ENCODE results near the gene SEPTIN7.

Gene SEPTIN7

GRCh38 chr7:35792472-35792871 lies 8.4 kb upstream of the SEPTIN7 start:
- DNase-seq: no peak

GRCh38 chr7:35792873-35793489 lies 7.9 kb upstream of the SEPTIN7 start:
- DNase-seq: no peak

GRCh38 chr7:35797311-35797710 lies 3.5 kb upstream of the SEPTIN7 start:
- DNase-seq: no peak

GRCh38 chr7:35799846-35800717 lies 775 bp upstream of the SEPTIN7 start:
- peak; percentile 94 for DNase-seq

GRCh38 chr7:35801392-35802101 lies 690 bp downstream of the SEPTIN7 start:
- DNase-seq: peak; percentile 84

- no peak for DNase-seq
Observed at GRCh38 chr7:35802102-35802466, 1.2 kb downstream of the SEPTIN7 start.

GRCh38 chr7:35802649-35803048 lies 1.8 kb downstream of the SEPTIN7 start:
- DNase-seq: no peak

- no peak for DNase-seq
Observed at GRCh38 chr7:35804231-35804970, 3.5 kb downstream of the SEPTIN7 start.

GRCh38 chr7:35805876-35806275 lies 5.0 kb downstream of the SEPTIN7 start:
- no peak for DNase-seq

GRCh38 chr7:35816514-35816913 lies 15.7 kb downstream of the SEPTIN7 start:
- DNase-seq: no peak

- DNase-seq: no peak
Observed at GRCh38 chr7:35817181-35817580, 16.3 kb downstream of the SEPTIN7 start.

- DNase-seq: no peak
Observed at GRCh38 chr7:35817930-35818329, 17.1 kb downstream of the SEPTIN7 start.

GRCh38 chr7:35818513-35818912 lies 17.7 kb downstream of the SEPTIN7 start:
- no peak for DNase-seq

- DNase-seq: no peak
Observed at GRCh38 chr7:35819310-35819709, 18.5 kb downstream of the SEPTIN7 start.

- no peak for DNase-seq
Observed at GRCh38 chr7:35819954-35820703, 19.3 kb downstream of the SEPTIN7 start.

- DNase-seq: no peak
Observed at GRCh38 chr7:35820858-35821257, 20.0 kb downstream of the SEPTIN7 start.

GRCh38 chr7:35823440-35823839 lies 22.6 kb downstream of the SEPTIN7 start:
- DNase-seq: no peak

- no peak for DNase-seq
Observed at GRCh38 chr7:35825974-35826373, 25.1 kb downstream of the SEPTIN7 start.

GRCh38 chr7:35826751-35827150 lies 25.9 kb downstream of the SEPTIN7 start:
- DNase-seq: no peak

- DNase-seq: no peak
Observed at GRCh38 chr7:35828817-35829216, 28.0 kb downstream of the SEPTIN7 start.

- no peak for DNase-seq
Observed at GRCh38 chr7:35831208-35831607, 30.4 kb downstream of the SEPTIN7 start.
